RWPE2 (cell line): ENCODE measurements around the gene RCBTB1.
"Not testable (repeated sequence)": the region's sequence is repeated elsewhere in the genome, so short reads cannot be mapped to it uniquely, and the experiment has no call there.

Experiments
- ATAC-seq: fragments of 200-7000 bp; cut with Tn5 transposase; 3 replicates; pipeline ENCODE4 v1.9.1; 2021; ENCODE audit warnings: low read depth
- DNase-seq: peaks from one replicate; pipeline ENCODE4 v3.0.0-alpha.2; 2020; ENCODE audit warnings: low spot score
- H3K27ac ChIP-seq: fragments of 450-650 bp; 2 replicates; pipeline ENCODE4 v1.5.1; 2017; ENCODE audit warnings: mild to moderate bottlenecking; ENCODE audit not compliant: poor library complexity, severe bottlenecking
- H3K27me3 ChIP-seq: fragments of 250-450 bp; sonication (Bioruptor Pico); 2 replicates; pipeline ENCODE4 v1.5.1; 2021; ENCODE audit warnings: mild to moderate bottlenecking, moderate library complexity; ENCODE audit not compliant: insufficient read depth, poor library complexity, severe bottlenecking
- H3K36me3 ChIP-seq: fragments of 250-450 bp; sonication (Bioruptor Pico); 2 replicates; pipeline ENCODE4 v1.5.1; 2020; ENCODE audit warnings: low read depth, mild to moderate bottlenecking, moderate library complexity
- H3K4me1 ChIP-seq: fragments of 250-450 bp; sonication (Bioruptor Pico); 2 replicates; pipeline ENCODE4 v1.5.1; 2021; ENCODE audit warnings: mild to moderate bottlenecking, moderate library complexity; ENCODE audit not compliant: insufficient read depth, poor library complexity, severe bottlenecking
- H3K4me3 ChIP-seq: fragments of 250-450 bp; sonication (Bioruptor Pico); 2 replicates; pipeline ENCODE4 v1.5.1; 2021; ENCODE audit warnings: mild to moderate bottlenecking, moderate library complexity; ENCODE audit not compliant: severe bottlenecking
- H3K9me3 ChIP-seq: fragments of 250-450 bp; sonication (Bioruptor Pico); 2 replicates; pipeline ENCODE4 v1.5.1; 2021; ENCODE audit warnings: mild to moderate bottlenecking, moderate library complexity; ENCODE audit not compliant: severe bottlenecking
- TF ChIP-seq, protein P1 (sequence below): fragments of 450-650 bp; IDR thresholded peaks from one replicate; pipeline ENCODE4 v1.5.1; 2017; ENCODE audit warnings: mild to moderate bottlenecking, moderate library complexity; ENCODE audit not compliant: poor library complexity, severe bottlenecking

The RCBTB1 gene

GRCh38 chr13:49497272-49497671 lies 88.1 kb downstream of the RCBTB1 start:
- Histone ChIP-seq H3K9me3 (no peaks in the 10 kb centered on the region), H3K27ac (no peak overlapping the region), H3K27me3 (no peaks in the 10 kb centered on the region), H3K4me1 (peaks cover 3% of the 10 kb centered on the region), H3K4me3 (no peak overlapping the region), H3K36me3 (no peaks in the 10 kb centered on the region)
- TF ChIP-seq, protein P1, sequence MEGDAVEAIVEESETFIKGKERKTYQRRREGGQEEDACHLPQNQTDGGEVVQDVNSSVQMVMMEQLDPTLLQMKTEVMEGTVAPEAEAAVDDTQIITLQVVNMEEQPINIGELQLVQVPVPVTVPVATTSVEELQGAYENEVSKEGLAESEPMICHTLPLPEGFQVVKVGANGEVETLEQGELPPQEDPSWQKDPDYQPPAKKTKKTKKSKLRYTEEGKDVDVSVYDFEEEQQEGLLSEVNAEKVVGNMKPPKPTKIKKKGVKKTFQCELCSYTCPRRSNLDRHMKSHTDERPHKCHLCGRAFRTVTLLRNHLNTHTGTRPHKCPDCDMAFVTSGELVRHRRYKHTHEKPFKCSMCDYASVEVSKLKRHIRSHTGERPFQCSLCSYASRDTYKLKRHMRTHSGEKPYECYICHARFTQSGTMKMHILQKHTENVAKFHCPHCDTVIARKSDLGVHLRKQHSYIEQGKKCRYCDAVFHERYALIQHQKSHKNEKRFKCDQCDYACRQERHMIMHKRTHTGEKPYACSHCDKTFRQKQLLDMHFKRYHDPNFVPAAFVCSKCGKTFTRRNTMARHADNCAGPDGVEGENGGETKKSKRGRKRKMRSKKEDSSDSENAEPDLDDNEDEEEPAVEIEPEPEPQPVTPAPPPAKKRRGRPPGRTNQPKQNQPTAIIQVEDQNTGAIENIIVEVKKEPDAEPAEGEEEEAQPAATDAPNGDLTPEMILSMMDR = no peak
- DNase-seq = no peak
- ATAC-seq = no peak

DNA sequence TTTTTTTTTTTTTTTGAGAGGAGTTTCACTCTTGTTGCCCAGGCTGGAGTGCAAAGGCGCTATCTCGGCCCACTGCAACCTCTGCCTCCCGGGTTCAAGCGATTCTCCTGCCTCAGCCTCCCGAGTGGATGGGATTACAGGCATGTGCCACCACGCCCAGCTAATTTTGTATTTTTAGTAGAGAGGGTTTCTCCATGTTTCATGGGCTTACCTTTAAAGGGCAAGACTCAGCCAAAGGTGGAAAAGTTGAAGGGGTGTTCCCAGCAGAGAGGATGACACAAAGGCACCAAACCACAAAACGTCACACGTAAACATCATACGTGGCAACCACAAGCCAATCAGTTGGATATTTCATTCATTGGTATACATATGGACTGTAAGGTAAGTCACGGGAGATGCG lies 88.5 kb downstream of the RCBTB1 start:
- not testable (repeated sequence) for H3K36me3 ChIP-seq, DNase-seq, H3K27me3 ChIP-seq, ATAC-seq, H3K9me3 ChIP-seq, H3K4me3 ChIP-seq, H3K4me1 ChIP-seq
- H3K27ac ChIP-seq = peak overlapping the region; percentile 74

GRCh38 chr13:49495783-49496762 lies 89.3 kb downstream of the RCBTB1 start, which contains the start of gene PHF11:
Gene PHF11, plus strand, starts transcription at chr13:49495953. Its CDS starts 49 bp downstream, at chr13:49496002.
- ATAC-seq = peak; percentile 75
- TF ChIP-seq, protein P1 = no peak
- DNase-seq = peak; percentile 46
- H3K4me1 ChIP-seq = peaks cover 3% of the 10 kb centered on the region
- H3K4me3 ChIP-seq = peak within 1 kb of the TSS; percentile 53
- no peaks in the 10 kb centered on the region; the same call in 1 of the 2 replicates for H3K36me3 ChIP-seq
- no peaks in the 10 kb centered on the region for H3K9me3 ChIP-seq
- H3K27ac ChIP-seq = peak within 1 kb of the TSS; percentile 74
- H3K27me3 ChIP-seq = no peaks in the 10 kb centered on the region

GRCh38 chr13:49494645-49495044 lies 90.7 kb downstream of the RCBTB1 start:
- H3K36me3 ChIP-seq = no peaks in the 10 kb centered on the region; the same call in 1 of the 2 replicates
- H3K27ac ChIP-seq = peak overlapping the region; percentile 74
- H3K9me3 ChIP-seq = no peaks in the 10 kb centered on the region
- peak overlapping the region; percentile 53 for H3K4me3 ChIP-seq
- DNase-seq = no peak
- H3K27me3 ChIP-seq = no peaks in the 10 kb centered on the region
- no peak for ATAC-seq
- H3K4me1 ChIP-seq = peaks cover 3% of the 10 kb centered on the region
- TF ChIP-seq, protein P1 = no peak

GRCh38 chr13:49488563-49488962 lies 96.8 kb downstream of the RCBTB1 start:
- H3K36me3 ChIP-seq = peaks cover 6% of the 10 kb centered on the region
- no peak overlapping the region for H3K4me3 ChIP-seq
- ATAC-seq (no peak), DNase-seq (no peak)
- H3K9me3 ChIP-seq = no peaks in the 10 kb centered on the region
- no peaks in the 10 kb centered on the region for H3K27me3 ChIP-seq
- H3K27ac ChIP-seq = no peak overlapping the region
- TF ChIP-seq, protein P1 = no peak
- H3K4me1 ChIP-seq = no peaks in the 10 kb centered on the region
